Right lobe of liver (tissue), 6 donors: ENCODE measurements around the gene PTPN13. TPM values are rescaled to one million over a fixed set of nuclear protein-coding genes. Genes with fewer than 3 reads are reported as not detected.

Experiments used
- ATAC-seq, 4 donors: fragments of 200-7000 bp; cut with Tn5 transposase; one replicate each; pipeline ENCODE4 v1.9.1; 2020; ENCODE audit warnings: mild to moderate bottlenecking in 4 of 4, moderate library complexity in 4 of 4
- DNase-seq, 3 donors: peaks; one replicate each; pipeline ENCODE4 v3.0.0-alpha.2; 2020
- H3K27ac ChIP-seq, 3 donors: fragments of 200-600 bp; one replicate each; pipeline ENCODE4 v1.8.0; 2022
- H3K27me3 ChIP-seq, 2 donors: fragments of 200-600 bp; one replicate each; pipeline ENCODE4 v1.8.0; 2022
- H3K36me3 ChIP-seq, 4 donors: fragments of 200-600 bp; sonication (generic) in 1 of 4; one replicate each; pipeline versions ENCODE4 v1.5.1 to v1.8.0; 2017 to 2022; ENCODE audit warnings: control low read depth in 1 of 4
- H3K4me1 ChIP-seq, 4 donors: fragments of 200-600 bp; sonication (generic) in 1 of 4; one replicate each; pipeline versions ENCODE4 v1.5.1 to v1.8.0; 2017 to 2022; ENCODE audit warnings: control low read depth in 1 of 4
- H3K4me3 ChIP-seq, 3 donors: fragments of 200-600 bp; one replicate each; pipeline ENCODE4 v1.8.0; 2022
- H3K9me3 ChIP-seq, 4 donors: fragments of 200-600 bp; sonication (generic) in 1 of 4; one replicate each; pipeline versions ENCODE4 v1.5.1 to v1.8.0; 2017 to 2022; ENCODE audit warnings: control low read depth in 1 of 4
- POLR2A ChIP-seq: fragments of 450-650 bp; IDR thresholded peaks from one replicate; pipeline ENCODE4 v1.6.1; 2017; ENCODE audit warnings: antibody characterized with exemption, mild to moderate bottlenecking
- WGBS: methylation state at CpG from one replicate; pipeline ENCODE4 v1.1.6; 2018; ENCODE audit warnings: low coverage, low lambda C conversion rate; ENCODE audit not compliant: insufficient coverage; ENCODE audit errors: missing lambda C conversion rate; 5-methylcytosine and 5-hydroxymethylcytosine counted together
- intact Hi-C, 2 donors: fragments of 100-400 bp; cut with DNase I; formaldehyde crosslinking; loops; one replicate each; pipeline versions ENCODE4 v1.11.2 to v1.14.1; 2022
- long read RNA-seq: library from polyadenylated mRNA; unstranded; transcript quantifications from one replicate; pipeline ENCODE4 v2.0.0, GENCODE V29; 2019
- total RNA-seq, 6 experiments: library from RNA; depleted of rRNA in 2 of 6; stranded (reverse); fragments of >200 nt in 2 of 6; fragmentation: NEBNext Ultra II Directional in 3 of 6; extraction: Animal tissue kit (Norgen Biotek cat#: 25700) in 3 of 6; gene quantifications; one replicate each; pipeline versions ENCODE4 v1.1.0 to v1.2.4, GENCODE V29; 2016 to 2023
- TF ChIP-seq, protein P1 (sequence below), 4 donors: fragments of 200-600 bp in 3 of 4; fragments of 450-650 bp in 1 of 4; IDR thresholded peaks; one replicate each; pipeline versions ENCODE4 v1.5.1 to v1.8.0; 2016 to 2022; ENCODE audit warnings: antibody characterized with exemption in 4 of 4, mild to moderate bottlenecking in 2 of 4
- donor health status: DM: no; HTN: yes; CAD: no.
- donor health status: DM: no; HTN: no; CAD: no.
- donor health status: DM: no; HTN: no; CAD: no.
- donor health status: DM: no; HTN: yes; CAD: no.
- donor health status: DM: no; HTN: yes; CAD: no.

Gene PTPN13, protein sequence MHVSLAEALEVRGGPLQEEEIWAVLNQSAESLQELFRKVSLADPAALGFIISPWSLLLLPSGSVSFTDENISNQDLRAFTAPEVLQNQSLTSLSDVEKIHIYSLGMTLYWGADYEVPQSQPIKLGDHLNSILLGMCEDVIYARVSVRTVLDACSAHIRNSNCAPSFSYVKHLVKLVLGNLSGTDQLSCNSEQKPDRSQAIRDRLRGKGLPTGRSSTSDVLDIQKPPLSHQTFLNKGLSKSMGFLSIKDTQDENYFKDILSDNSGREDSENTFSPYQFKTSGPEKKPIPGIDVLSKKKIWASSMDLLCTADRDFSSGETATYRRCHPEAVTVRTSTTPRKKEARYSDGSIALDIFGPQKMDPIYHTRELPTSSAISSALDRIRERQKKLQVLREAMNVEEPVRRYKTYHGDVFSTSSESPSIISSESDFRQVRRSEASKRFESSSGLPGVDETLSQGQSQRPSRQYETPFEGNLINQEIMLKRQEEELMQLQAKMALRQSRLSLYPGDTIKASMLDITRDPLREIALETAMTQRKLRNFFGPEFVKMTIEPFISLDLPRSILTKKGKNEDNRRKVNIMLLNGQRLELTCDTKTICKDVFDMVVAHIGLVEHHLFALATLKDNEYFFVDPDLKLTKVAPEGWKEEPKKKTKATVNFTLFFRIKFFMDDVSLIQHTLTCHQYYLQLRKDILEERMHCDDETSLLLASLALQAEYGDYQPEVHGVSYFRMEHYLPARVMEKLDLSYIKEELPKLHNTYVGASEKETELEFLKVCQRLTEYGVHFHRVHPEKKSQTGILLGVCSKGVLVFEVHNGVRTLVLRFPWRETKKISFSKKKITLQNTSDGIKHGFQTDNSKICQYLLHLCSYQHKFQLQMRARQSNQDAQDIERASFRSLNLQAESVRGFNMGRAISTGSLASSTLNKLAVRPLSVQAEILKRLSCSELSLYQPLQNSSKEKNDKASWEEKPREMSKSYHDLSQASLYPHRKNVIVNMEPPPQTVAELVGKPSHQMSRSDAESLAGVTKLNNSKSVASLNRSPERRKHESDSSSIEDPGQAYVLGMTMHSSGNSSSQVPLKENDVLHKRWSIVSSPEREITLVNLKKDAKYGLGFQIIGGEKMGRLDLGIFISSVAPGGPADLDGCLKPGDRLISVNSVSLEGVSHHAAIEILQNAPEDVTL (N-terminal part only)
- 1 to 10 TPM in 3 of 6 experiments, under 1 TPM in 3; 0.73 to 2.2 (median 1.0) TPM for total RNA-seq
- long read RNA-seq, result 0 reads

DNA sequence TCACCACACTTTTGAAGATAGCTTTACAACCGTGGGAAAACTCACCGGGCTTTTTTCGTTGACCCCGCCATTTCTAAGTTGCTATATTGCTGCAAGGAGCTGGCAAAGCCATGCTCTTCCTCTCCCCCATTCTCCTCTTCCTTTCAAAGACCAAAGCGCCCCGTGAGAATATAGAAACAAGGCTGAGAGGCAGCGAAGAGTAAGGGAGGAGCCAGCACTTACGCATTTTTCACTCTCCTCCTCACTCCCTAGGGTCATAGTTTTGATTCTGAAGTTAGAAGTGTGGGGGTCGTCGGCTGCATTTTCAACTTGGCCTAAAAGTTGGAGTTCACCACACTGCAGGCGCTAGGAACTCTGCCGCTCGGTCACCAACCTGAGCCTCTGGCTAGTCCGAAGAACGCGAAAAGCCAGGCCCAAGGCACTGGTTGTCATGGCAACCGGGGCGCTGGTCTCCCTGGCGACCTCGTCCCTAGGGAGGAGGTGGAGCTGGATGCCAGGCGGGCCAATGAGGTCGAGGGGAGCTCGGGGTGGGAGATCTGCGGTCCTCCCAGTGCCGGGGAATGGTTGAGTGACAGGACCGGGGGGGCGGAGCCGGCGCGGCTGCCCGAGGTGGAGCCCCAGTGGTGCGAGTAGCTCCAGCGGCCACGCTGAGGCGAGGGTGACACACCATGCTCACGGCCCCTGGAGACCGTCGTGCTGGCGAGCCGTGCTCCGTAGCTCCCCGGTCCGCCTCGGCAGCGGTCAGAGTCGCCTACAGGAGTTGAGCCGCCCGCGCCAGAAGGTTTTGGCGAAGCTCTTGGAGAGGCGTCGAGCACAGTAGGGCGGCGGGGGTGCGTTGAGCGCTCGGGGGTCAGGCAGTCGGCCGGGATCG is at the start of gene PTPN13:
Gene PTPN13 (plus strand): TSS at position 628 of the 871 bp plus-strand sequence. CDS start 40,942 bp downstream, outside the sequence.
- H3K27ac ChIP-seq, result peak within 1 kb of the TSS; percentile 18 to 48 (median 36)

DNA sequence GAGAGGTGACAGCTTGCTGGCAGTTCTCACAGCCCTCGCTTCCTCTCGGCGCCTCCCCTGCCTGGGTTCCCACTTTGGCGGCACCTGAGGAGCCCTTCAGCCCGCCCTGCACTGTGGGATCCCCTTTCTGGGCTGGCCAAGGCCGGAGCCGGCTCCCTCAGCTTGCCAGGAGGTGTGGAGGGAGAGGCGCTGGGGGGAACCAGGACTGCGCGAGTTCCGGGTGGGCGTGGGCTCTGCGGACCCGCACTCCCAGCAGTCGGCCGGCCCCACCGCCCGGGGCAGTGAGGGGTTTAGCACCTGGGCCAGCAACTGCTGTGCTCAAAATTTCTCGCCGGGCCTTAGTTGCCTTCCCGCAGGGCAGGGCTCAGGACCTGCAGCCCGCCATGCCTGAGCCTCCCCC is 47.0 kb upstream of the PTPN13 start:
- DNase-seq (no peak), ATAC-seq (no peak)

More for the DNA sequence above, at the start of gene PTPN13:
- DNase-seq, result peak; percentile 89 to 92 (median 89)
- no peaks in the 10 kb centered on the region for H3K36me3 ChIP-seq
- peak; percentile 45 for TF ChIP-seq POLR2A
- TF ChIP-seq, protein P1, sequence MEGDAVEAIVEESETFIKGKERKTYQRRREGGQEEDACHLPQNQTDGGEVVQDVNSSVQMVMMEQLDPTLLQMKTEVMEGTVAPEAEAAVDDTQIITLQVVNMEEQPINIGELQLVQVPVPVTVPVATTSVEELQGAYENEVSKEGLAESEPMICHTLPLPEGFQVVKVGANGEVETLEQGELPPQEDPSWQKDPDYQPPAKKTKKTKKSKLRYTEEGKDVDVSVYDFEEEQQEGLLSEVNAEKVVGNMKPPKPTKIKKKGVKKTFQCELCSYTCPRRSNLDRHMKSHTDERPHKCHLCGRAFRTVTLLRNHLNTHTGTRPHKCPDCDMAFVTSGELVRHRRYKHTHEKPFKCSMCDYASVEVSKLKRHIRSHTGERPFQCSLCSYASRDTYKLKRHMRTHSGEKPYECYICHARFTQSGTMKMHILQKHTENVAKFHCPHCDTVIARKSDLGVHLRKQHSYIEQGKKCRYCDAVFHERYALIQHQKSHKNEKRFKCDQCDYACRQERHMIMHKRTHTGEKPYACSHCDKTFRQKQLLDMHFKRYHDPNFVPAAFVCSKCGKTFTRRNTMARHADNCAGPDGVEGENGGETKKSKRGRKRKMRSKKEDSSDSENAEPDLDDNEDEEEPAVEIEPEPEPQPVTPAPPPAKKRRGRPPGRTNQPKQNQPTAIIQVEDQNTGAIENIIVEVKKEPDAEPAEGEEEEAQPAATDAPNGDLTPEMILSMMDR (IDR thresholded peaks at IDR 0.05), result no peak
- WGBS, result 7% methylated on average over 26 of the region's 60 CpGs
- H3K27me3 ChIP-seq, result peaks cover 2 to 24% of the 10 kb centered on the region in 2 donors
- no peaks in the 10 kb centered on the region for H3K9me3 ChIP-seq
- H3K4me1 ChIP-seq, result peaks cover 0 to 13% (median 0%) of the 10 kb centered on the region in 4 donors
- H3K4me3 ChIP-seq, result peak within 1 kb of the TSS; percentile 39 to 54 (median 45)
- intact Hi-C loops, result no loop called here
- ATAC-seq, result peak; percentile 93 to 99 (median 97)

GRCh38 chr4:86549163-86549788 is 44.8 kb upstream of the PTPN13 start:
- TF ChIP-seq POLR2A, result no peak
- TF ChIP-seq, protein P1 (IDR thresholded peaks at IDR 0.05), result no peak
- ATAC-seq (no peak), DNase-seq (no peak)
- Histone ChIP-seq H3K27ac (no peak overlapping the region), H3K4me3 (no peak overlapping the region), H3K36me3 (no peaks in the 10 kb centered on the region), H3K9me3 (no peaks in the 10 kb centered on the region), H3K27me3 (no peaks in the 10 kb centered on the region), H3K4me1 (no peaks in the 10 kb centered on the region)
- intact Hi-C loops, result no loop called here
- 77% methylated on average over 4 of the region's 4 CpGs for WGBS

More for the DNA sequence above, 47.0 kb upstream of the PTPN13 start:
- intact Hi-C loops, result no loop called here
- H3K27me3 ChIP-seq, result no peaks in the 10 kb centered on the region
- 98% methylated on average over 8 of the region's 22 CpGs for WGBS
- H3K4me1 ChIP-seq, result no peaks in the 10 kb centered on the region
- H3K9me3 ChIP-seq, result no peaks in the 10 kb centered on the region
- H3K36me3 ChIP-seq, result no peaks in the 10 kb centered on the region
- TF ChIP-seq POLR2A, result no peak
- TF ChIP-seq, protein P1 (IDR thresholded peaks at IDR 0.05), result no peak
- H3K27ac ChIP-seq, result no peak overlapping the region
- H3K4me3 ChIP-seq, result no peak overlapping the region
